Activated gamma-delta T cell treated with anti-CD3 and anti-CD28 coated beads, Interleukin-2, amount 50 U/mL, for 16 hours (primary cell): Measurements from ENCODE around the gene OTUD5.

Source experiments
- DNase-seq: peaks from one replicate; pipeline ENCODE4 v3.0.0-alpha.2; 2020; ENCODE audit warnings: low read depth

The OTUD5 gene

DNA sequence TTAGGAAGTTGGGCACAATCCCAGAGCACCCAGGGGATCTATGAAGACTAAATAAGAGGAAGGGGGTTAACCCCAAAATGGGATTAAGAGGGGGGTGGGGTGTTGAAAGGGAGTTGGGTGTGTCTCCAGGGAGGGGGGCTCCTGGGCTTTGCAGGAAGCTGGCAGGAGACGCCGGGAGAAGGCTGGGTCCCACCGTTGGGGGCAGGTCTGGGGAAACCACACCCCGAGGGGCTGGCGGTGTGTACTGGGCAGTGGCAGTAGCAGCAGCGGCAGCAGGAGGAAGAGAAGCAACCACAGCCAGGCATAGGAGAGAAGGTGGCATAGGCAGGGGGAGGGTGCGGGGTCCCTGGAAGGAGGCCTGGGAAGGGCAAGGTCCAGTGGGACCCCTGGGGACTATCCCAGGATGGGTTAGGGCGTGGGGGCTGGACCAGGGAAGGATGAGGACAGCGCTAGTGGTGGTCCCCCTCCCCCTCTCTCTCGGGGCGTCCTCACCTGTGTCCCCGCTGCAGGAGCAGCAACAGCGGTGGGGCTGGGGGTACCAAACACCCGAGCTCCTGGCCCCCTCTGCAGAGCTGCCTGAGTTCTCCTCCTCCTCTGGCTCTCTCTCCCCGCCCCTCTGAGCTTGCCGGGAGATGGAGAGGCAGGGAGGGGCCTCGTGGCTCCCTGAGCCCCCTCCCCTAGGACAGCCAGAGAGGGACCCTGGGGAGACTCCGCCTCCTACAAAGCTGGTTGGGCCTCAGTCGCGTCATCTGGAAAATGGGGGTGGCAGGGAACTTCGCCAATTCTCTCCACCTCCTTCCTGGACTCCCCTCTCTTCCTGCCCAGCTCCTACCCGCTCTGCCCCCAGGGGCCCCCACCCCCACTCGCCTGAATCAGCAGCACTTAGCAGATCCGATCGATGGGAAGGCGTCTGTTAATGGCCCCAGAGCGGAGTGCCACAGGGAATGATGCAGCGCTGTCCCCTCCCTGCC, 14.1 kb upstream of the OTUD5 start, which contains the start of gene KCND1:
KCND1 (minus strand) TSS at position 596 of the 971 bp plus-strand sequence. CDS start 1,573 bp downstream, outside the sequence.
- DNase-seq = no peak

DNA sequence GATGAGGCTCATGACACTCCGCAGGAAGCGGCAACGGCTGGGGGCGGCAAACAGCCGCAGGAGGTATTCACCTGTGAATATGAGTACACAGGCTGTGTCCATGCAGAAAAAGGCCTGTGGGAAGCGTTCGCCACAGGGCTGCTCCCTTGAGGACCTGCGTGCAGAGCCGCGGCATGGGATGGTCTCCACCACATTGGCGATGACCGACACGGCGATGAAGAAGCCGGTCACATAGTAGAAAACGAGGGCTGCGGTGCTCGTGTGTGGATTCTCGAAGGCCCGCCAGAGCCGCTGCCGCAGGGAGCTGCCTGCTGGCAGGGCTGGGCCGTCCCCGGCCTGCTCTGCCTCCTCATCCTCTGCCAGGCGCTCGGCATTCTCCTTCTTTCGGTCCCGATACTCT, 12.1 kb upstream of the OTUD5 start:
- DNase-seq = no peak

DNA sequence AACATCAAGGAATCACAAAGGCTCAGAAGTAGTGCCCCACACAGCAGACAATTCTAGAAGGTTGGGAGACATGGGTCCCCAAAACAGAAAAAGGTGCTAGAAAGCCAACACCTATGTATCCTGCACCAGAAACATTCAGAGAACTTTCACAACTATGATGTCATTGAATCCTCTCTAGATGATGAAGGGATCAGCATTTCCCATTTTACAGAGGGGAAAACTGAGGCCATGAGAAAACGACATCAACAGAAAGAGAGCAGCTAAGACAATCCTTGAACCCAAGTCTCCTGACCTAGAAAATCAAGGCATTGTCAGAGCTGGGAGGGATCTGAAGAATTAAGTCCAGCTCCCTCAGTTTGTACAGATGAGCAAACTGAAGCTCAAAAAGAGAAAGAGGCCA, 11.0 kb upstream of the OTUD5 start:
- DNase-seq = no peak

DNA sequence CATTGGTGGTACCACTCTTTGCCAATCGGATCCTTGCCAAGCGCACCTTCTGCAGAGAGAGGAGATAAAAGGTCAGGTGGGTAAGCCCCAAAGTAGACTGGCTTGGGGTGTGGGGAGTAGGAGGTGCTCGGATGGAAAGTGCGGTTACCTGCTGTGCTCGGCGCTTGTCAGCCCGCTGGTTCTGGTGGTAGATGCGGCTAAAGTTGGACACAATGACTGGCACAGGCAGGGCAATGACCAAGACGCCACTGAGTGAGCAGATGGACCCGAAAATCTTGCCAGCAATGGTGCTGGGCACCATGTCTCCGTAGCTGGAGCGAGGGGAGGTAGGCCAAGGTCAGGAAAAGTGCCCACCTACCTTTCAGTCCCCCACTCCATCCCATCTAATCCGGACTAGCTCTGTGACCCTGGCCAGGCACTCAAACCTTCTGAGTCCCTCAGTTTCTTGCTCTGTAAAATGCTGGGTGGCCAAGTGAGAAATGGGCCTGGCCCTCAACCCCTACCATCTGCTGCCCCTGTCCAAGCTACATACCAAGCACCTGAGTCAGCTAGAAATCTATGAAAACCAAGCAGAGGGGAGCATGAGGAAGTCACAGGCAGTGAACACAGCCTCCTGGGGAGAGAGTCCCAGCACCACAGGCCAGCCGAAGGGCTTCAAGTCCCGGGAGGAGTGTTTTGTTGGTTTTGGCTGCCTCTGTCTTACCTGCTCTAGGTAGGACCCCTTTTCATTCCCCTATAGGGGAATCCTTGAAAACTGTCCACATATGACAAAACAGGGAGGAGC, 9.6 kb upstream of the OTUD5 start:
- no peak for DNase-seq

DNA sequence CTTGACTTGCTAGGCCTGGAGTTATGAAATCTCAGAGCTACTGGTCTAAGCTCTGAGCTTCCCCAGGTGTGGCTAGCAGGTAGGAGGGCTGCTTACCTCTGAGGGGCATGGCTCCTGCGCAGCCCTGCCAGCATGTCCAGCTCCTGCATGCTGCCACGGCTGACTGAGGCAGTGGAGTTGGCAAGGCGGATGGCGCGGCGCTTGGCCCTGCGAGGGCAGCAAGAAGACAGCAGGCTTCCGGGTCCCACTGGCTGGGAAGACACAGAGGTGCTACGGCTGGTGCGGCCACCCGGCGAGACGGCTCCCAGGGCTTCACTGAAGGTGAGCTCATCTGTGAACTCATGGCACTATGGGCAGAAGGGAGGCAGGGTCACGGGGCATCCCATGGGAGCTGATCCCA, 8.6 kb upstream of the OTUD5 start:
- DNase-seq = no peak

DNA sequence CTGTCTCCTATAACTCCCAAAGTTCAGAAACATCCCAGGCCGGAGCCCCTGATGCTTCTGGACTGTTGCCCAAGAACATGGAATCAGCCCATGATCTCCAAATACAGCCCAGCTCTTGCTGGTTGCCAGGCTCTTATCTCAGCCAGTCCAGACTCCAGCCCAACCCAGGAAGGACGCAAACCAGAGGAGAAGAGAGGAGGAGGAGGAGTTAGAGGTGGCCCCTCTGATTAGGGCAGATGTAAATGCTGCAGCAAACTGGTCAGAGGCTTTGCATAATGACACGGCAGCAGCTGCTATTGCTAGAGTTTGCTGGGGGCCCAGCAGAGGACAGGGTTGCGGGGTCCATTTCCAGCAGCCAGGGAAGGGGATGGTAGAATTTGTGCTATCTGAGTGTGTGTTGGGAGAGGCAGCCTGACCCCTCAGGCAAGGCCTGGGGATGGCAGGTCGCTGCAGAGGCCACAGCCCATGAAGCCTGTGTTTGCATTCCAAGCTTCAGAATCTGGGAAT, 4.2 kb upstream of the OTUD5 start:
- no peak for DNase-seq

DNA sequence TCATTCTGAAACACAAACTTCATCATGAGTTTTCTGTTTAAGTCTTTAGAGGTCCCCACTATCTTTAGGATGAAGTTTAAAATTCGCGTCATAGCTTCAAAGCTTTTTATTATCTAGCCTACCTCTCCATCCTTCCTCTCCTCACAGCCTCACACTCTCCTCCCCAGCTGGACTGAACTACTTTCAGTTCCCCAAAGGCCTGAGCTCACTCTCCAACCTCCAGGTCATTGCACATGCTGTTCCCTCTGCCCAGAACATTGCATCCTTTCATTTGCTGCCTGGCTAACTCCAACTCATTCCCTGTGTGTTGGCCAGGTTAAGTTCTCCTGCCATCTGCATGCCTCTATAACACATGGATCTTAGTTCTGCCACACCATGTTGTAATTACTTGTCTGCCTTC, 2.9 kb upstream of the OTUD5 start:
- DNase-seq = no peak

DNA sequence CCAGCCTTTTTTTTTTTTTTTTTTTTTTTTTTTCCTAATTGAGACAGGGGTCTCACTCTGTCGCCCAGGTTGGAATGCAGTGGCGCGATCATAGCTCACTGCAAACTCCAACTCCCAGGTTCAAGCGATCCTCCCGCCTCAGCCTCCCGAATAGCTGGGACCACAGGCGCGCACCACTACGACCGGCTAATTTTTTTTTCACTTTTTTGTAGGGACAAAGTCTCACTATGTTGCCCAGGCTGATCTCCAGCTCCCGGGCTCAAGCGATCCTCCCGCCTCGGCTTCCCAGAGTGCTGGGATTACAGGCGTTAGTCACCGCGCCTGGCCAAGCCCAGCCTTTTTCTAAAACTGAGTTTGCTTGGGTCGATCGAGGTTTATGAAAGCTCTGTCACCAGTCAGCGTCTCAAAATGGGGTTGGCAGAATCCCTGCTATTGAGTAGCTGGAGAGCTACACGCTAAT, 1.3 kb upstream of the OTUD5 start:
- DNase-seq = no peak

DNA sequence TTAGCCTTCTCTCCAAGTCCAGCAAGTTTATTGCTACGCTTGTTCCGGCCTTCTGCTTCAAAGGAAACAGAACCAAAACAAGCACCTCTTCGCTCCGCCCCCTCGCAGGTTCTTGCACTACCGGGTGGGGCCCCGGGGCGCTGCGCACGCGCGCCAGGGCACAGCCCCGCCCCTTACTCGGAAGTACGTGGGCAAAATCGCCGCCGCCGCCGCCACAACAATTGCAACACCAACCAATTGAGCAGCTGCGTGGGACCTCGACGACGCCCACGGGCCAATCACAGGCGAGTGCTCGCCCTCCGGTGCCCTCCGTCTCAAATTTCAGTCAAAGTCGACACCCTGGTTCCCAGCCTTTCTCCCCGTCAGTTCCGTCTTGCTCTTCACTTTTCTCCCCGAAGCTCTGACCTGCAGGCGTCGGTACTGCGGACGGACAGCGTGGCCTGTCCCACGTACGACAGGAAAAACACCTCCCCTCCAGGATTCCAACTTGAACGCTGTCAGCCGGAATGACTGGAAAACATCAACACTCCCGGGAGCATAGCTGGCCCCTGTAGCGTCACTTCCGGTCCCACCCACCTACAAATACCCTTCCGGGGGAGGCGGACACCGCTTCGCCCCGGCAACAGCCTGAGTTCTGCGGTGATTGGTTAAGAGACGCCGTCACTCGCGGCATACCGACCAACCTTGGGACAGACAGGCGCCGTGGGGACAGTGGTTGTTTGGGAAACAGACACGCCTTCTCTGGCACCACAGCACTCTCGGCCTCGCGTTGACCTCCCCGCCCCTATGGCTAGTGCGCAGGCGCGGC, 624 bp upstream of the OTUD5 start:
- DNase-seq = peak; percentile 85

DNA sequence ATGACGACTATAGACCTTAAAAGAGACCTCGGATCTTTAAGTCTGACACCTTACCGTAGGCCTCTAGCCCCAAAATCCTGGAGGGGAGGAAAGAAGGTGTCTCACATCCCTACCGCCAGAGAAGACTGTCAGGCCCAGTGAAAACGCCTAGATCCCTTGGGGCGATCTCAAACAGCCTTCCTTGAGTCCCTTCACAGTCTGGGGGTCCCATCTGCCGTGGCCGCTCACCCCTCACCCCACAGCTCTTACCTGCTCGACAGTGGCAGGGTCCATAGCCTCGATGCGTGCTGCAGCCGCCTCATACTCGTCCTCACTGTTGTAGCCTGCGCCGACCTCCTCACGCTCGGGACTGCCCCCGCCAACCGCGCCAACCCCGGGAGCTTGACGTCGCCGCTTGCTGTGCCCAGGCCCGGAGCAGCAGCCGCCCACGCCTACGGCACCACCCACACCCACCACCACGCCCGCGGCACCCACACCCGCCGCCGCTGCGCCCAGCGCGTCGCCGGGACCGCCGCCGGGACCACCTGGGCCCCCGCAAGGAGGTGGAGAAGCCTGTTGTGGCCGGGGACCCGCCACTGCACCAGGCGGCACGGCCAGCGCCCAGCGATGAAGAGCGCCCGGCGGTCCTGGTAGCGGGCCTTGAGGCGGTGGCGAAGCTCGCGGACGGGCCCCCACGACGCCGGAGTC, 536 bp downstream of the OTUD5 start:
- DNase-seq = peak; percentile 35

DNA sequence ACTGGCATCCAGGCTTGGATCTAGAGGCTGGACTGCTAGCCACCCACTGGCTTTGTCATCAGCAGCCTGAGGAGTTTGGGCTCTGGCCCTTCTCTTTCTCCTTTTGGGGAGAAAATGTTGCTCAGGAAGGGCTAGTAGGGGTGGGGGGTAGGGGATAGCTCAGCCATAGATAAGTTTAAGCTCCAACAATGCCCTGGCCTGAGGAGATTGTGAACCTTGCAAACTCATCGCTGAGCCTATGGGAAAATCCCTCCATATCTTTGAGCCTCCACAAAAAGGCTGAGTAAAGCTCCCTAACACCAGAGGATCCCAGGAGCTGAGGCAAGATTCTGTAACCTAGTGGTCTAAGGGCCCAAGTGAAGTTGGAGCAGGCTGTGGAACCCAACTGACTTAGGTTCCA, 8.8 kb downstream of the OTUD5 start:
- no peak for DNase-seq

DNA sequence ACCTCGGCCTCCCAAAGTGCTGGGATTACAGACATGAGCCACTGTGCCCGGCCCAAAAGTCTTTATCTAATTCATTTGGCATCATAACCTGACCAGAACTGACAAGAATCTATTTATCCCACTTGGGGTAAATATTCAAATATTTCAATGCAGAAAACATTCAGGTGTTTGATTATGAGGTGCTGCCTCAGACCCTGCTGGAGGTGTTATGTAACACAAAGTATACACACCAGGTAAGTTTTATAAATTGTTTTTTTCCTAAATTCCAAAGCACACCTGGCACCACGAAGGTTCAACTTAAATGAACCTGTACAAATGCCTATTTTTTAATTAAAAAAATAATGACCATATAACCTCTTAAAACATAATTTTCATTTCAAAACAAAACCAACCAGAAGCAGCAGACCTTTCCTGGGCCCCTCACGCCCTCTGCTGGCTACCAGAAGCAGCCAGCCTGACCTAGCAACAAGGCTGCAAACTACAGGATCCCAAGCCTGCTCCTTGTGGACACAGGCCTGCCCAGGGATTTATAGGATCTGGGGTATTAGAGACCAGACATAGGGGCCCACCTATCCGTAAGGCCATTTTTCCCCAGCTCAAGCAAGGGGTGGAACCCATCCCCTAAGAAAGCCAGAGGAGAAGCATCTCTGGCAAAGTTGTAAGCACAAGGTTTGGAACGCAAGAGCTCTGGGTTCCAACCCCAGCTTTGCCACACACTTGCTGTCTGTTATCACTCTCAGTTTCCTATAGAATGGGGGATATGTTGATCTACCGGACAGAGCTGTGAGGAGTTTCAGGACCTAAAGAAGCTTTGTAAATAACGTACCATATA, 11.7 kb downstream of the OTUD5 start:
- no peak for DNase-seq

DNA sequence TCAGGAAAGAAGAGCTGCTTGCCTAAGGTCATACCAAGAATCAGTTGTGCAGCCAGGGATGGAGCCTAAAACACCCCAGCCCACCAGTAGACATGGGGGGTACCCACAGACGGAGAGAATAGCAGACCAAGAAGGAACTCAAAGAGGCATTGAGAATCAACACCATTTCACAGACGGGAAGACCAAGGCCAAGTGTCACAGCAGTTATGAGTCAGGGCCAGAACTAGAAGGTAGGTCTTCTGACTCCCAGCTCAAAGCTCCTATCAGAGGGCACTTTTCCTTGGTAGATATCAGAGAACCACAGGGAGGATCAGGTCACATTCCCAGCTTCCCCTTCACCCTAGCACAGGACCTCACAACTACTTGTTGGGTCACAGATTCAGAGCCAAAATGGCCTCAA, 14.5 kb downstream of the OTUD5 start:
- DNase-seq = no peak

DNA sequence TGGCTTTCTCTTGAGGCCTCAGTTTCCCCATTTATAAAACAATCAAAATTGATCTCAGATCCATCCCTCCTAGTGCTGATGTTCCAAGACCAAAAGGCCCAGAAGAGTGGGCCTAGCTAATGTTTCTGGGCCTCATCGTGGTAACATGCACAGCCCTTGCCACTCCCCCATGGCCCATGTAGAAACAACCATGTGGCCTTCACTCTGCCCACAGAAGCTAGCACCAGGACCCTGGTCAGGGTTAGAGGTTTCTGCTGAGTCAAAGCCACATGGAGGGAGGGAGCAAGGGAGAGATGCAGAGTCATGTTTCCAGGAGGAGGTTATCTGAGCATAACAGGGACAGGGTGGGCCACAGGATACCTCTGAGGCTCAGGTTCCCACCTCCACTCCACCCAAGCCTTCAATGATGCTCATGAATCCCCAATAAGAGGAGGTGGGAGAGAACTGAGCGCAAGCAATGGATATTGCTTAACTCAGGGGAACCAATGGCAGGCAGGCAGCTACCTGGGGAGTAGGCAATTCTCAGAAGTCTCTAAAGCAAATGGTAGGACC, 16.9 kb downstream of the OTUD5 start:
- no peak for DNase-seq

DNA sequence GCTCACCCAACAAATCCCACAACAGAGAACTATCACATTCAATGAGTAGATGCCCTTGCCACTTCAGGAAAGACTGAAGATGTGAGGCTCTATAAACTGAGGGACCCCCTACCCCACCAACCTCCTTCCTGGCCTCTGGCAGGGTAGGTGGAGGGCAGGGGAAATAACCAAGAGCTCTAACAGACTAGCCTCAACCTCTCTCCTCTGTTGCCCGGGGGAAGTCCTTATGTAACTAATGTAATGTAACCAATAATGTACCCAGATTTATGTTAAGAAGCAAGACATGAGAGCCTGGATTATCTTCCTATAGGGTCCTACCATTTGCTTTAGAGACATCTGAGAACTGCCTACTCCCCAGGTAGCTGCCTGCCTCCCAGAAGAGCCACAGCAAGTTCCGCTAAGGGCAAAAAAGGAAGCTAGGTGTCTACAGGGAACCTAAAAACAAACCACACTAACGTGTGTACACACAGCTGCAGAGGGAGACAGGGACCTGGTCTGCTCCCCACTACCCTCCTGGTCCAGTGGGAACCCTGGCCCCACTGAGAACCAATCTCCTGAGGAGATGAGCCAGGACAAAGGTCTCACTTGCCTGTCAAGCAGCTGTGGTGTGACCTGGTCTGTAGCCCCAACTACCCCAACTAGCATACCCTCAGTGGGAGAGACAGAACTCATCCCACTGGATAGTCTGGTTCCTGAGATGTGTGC, 17.7 kb downstream of the OTUD5 start:
- DNase-seq = no peak

DNA sequence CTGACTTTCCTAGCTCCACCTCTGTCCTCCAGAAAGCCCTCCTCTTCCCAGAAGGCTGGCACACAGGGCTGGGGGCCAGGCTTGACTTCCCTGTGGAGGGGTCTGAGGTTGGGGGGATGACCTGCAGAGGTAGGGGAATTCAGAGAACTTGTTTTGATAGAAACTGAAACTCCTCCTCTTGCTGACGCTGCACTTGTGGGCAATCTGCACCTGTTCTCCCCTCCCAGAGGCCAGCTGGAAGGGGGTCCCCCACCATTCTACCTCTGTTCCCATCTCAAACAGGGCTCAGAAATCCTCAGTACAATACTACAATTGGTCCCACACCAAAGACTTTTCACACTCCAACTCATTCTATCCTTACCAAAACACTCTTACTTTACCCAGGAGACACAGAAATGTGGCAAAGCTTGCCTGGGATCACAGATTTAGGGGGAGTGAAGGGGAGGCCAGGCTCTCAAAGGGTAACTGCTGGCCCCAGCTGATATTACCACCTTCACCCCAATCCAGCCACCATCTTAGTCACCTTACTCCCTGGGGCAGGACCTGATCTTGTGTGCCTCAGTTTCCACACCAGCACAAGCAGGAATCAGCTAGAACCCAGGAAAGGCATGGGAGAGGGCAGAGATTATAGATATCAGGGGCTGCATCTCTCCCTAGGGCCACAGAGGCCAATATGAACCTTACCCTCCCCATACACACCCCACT, 18.5 kb downstream of the OTUD5 start:
- DNase-seq = peak; percentile 61

DNA sequence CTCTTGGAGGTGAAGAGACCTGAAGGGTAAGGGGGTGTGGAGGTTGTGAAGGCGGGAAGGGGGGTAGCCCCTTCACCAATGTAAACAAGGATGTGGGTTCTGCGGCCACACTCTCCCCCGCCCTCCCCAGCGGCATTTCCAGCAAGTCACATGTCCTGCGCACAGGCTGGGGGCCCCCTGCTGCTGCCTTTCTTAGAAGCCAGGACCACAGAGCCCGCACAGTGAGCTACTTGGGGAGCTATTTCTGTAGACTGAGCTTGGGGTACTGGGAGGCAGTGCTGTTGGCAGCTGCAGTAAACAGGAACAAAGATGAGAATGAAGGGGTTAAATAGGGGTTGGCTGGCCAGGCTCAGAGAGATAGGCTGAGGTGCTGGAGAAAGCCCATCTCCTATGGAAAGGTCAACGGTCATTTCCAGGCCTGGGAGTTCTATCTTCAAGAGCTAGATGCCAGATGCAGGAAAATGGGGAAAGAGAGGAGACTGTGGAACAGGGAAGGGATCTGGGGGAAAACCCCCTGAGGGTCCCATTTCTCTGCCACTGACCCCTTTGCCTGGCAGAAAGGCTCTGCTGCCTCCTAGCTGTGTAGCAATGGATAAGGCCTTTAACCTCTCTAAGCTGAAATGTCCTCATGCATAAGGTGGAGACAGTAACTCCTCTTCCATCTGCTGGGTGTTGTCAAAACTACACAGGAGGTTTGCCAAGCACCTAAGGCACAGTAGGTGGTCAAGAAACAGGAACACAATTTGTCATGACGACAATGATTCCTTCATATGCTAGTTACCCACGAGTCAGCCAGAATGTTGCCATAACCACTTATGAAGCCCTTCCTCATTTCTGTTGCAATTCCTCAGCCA, 20.1 kb downstream of the OTUD5 start:
- DNase-seq = peak; percentile 91
